B cell (primary cell): ENCODE data around the gene LILRB3. TPM values are rescaled to one million over a fixed set of nuclear protein-coding genes. Genes with fewer than 3 reads are reported as not detected.
"Not testable (repeated sequence)": the region's sequence is repeated elsewhere in the genome, so short reads cannot be mapped to it uniquely, and the experiment has no call there.

ENCODE experiments used
- ATAC-seq: fragments of 200-7000 bp; cut with Tn5 transposase; one replicate; pipeline ENCODE4 v1.10.0; 2021; ENCODE audit warnings: low read depth, mild to moderate bottlenecking, moderate number of reproducible peaks, moderate library complexity
- CTCF ChIA-PET: fragments of 350-600 bp; sonication (Branson Sonifier 250); formaldehyde crosslinking; loops from one replicate; lab custom pipeline; 2021; ENCODE audit warnings: antibody characterized with exemption, inconsistent platforms; lab: Charles Lee
- POLR2A ChIA-PET: fragments of 350-600 bp; sonication (Branson Sonifier 250); formaldehyde crosslinking; loops from one replicate; lab custom pipeline; 2021; ENCODE audit warnings: antibody characterized with exemption; lab: Charles Lee
- DNase-seq: peaks from one replicate; pipeline ENCODE4 v3.0.0; 2013
- H2AFZ ChIP-seq: 2 replicates; pipeline ENCODE4 v1.6.1; 2012; ENCODE audit warnings: mild to moderate bottlenecking, low read depth, low read length; ENCODE audit not compliant: insufficient read depth, poor library complexity, severe bottlenecking
- H3K27ac ChIP-seq, 2 donors: 1 replicate in 1 of 2; 2 replicates in 1 of 2; pipeline ENCODE4 v1.5.1; 2012 to 2013; ENCODE audit warnings: low read length in 2 of 2, mild to moderate bottlenecking in 2 of 2, moderate library complexity in 1 of 2
- H3K27me3 ChIP-seq, 4 experiments: fragments of 200-600 bp in 1 of 4; sonication (generic) in 1 of 4; replicated peaks in 1 of 4; 1 replicate in 2 of 4; 2 replicates in 2 of 4; pipeline versions ENCODE4 v1.6.1 to v1.7.0; 2013 to 2016; ENCODE audit warnings: low read length in 3 of 4, mild to moderate bottlenecking in 2 of 4, mixed read lengths in 1 of 4, moderate library complexity in 1 of 4; ENCODE audit not compliant: insufficient read depth in 4 of 4, control insufficient read depth in 3 of 4; ENCODE audit errors: control extremely low read depth in 1 of 4
- H3K36me3 ChIP-seq, 2 experiments: replicated peaks in 1 of 2; 1 replicate in 1 of 2; 2 replicates in 1 of 2; pipeline versions ENCODE4 v1.6.1 to v1.7.1; 2013; ENCODE audit warnings: low read length in 1 of 2; ENCODE audit not compliant: insufficient read depth in 2 of 2, control insufficient read depth in 1 of 2; ENCODE audit errors: control extremely low read depth in 1 of 2, extremely low read depth in 1 of 2
- H3K4me1 ChIP-seq, 2 donors: fragments of 200-600 bp in 1 of 2; sonication (generic) in 1 of 2; 1 replicate in 1 of 2; 2 replicates in 1 of 2; pipeline versions ENCODE4 v1.5.1 to v1.6.1; 2013 to 2017; ENCODE audit warnings: low read length in 2 of 2; ENCODE audit not compliant: control insufficient read depth in 2 of 2, insufficient read depth in 2 of 2
- H3K4me2 ChIP-seq: replicated peaks from 2 replicates; pipeline ENCODE3; 2012; ENCODE audit warnings: mild to moderate bottlenecking, low read depth, low read length; ENCODE audit not compliant: poor library complexity, severe bottlenecking
- H3K4me3 ChIP-seq, 5 experiments: fragments of 200-600 bp in 1 of 5; sonication (generic) in 1 of 5; 1 replicate in 3 of 5; 2 replicates in 2 of 5; pipeline versions ENCODE4 v1.5.1 to v1.7.0; 2011 to 2016; ENCODE audit warnings: low read length in 4 of 5, mild to moderate bottlenecking in 4 of 5, low read depth in 2 of 5, control low read depth in 1 of 5, moderate library complexity in 1 of 5; ENCODE audit not compliant: insufficient read depth in 1 of 5; ENCODE audit errors: control extremely low read depth in 1 of 5, extremely low read depth in 1 of 5
- H3K79me2 ChIP-seq: fragments of 200-600 bp; sonication (generic); one replicate; pipeline ENCODE4 v1.6.0; 2016; ENCODE audit warnings: low read length; ENCODE audit not compliant: control insufficient read depth, insufficient read depth
- H3K9ac ChIP-seq: fragments of 200-600 bp; sonication (generic); 2 replicates; pipeline ENCODE4 v1.6.1; 2017; ENCODE audit warnings: mild to moderate bottlenecking, low read length, moderate library complexity
- H3K9me3 ChIP-seq, 3 donors: one replicate each; pipeline versions ENCODE4 v1.6.1 to v1.7.1; 2013; ENCODE audit warnings: low read length in 2 of 3; ENCODE audit not compliant: control insufficient read depth in 2 of 3, insufficient read depth in 1 of 3; ENCODE audit errors: control extremely low read depth in 1 of 3
- H4K20me1 ChIP-seq: 2 replicates; pipeline ENCODE4 v1.6.0; 2012; ENCODE audit warnings: mild to moderate bottlenecking, low read length; ENCODE audit not compliant: insufficient read depth, control insufficient read depth, poor library complexity, severe bottlenecking
- H3K27ac Mint-ChIP-seq: one replicate; pipeline ENCODE4 v1.8.0; 2021; ENCODE audit warnings: mixed read lengths
- H3K27me3 Mint-ChIP-seq: one replicate; pipeline ENCODE4 v1.8.0; 2021; ENCODE audit warnings: mixed read lengths
- H3K4me1 Mint-ChIP-seq: one replicate; pipeline ENCODE4 v1.8.0; 2021; ENCODE audit warnings: mixed read lengths
- H3K4me3 Mint-ChIP-seq: one replicate; pipeline ENCODE4 v1.8.0; 2021; ENCODE audit warnings: mixed read lengths
- H3K9me3 Mint-ChIP-seq: one replicate; pipeline ENCODE4 v1.8.0; 2022; ENCODE audit warnings: mixed read lengths; ENCODE audit not compliant: insufficient read depth
- EZH2 ChIP-seq: IDR thresholded peaks from 2 replicates; pipeline ENCODE4 v1.6.1; 2012; ENCODE audit warnings: borderline replicate concordance, low read depth, mild to moderate bottlenecking, moderate library complexity, low read length; ENCODE audit not compliant: insufficient read depth, poor library complexity, severe bottlenecking
- WGBS: methylation state at CpG from one replicate; pipeline ENCODE4 v1.1.5; 2013; ENCODE audit warnings: missing lambda C conversion rate; ENCODE audit not compliant: insufficient coverage; 5-methylcytosine and 5-hydroxymethylcytosine counted together
- intact Hi-C: fragments of 100-400 bp; cut with micrococcal nuclease; formaldehyde crosslinking; loops from one replicate; pipeline ENCODE4 v1.10.0; 2022
- polyA plus RNA-seq: library from polyadenylated mRNA; depleted of rRNA; stranded (reverse); fragments of >200 nt; gene quantifications from 2 replicates; pipeline ENCODE4 v1.2.3, GENCODE V29; 2012
- total RNA-seq, 2 donors: library from RNA; stranded (reverse); fragments of 120-200 nt in 1 of 2; gene quantifications; 1 replicate in 1 of 2; 2 replicates in 1 of 2; pipeline versions ENCODE4 v1.2.3 to v1.2.4, GENCODE V29; 2013 to 2022
- TF ChIP-seq, protein P1 (sequence below): fragments of 200-600 bp; IDR thresholded peaks from one replicate; pipeline ENCODE4 v1.8.0; 2022; ENCODE audit warnings: antibody characterized with exemption, mild to moderate bottlenecking

The LILRB3 gene
- total and polyA plus RNA-seq, 2 donors (not counting 1 experiment from before 2014, with no cell fraction given) = 0.25 to 2.3 TPM

DNA sequence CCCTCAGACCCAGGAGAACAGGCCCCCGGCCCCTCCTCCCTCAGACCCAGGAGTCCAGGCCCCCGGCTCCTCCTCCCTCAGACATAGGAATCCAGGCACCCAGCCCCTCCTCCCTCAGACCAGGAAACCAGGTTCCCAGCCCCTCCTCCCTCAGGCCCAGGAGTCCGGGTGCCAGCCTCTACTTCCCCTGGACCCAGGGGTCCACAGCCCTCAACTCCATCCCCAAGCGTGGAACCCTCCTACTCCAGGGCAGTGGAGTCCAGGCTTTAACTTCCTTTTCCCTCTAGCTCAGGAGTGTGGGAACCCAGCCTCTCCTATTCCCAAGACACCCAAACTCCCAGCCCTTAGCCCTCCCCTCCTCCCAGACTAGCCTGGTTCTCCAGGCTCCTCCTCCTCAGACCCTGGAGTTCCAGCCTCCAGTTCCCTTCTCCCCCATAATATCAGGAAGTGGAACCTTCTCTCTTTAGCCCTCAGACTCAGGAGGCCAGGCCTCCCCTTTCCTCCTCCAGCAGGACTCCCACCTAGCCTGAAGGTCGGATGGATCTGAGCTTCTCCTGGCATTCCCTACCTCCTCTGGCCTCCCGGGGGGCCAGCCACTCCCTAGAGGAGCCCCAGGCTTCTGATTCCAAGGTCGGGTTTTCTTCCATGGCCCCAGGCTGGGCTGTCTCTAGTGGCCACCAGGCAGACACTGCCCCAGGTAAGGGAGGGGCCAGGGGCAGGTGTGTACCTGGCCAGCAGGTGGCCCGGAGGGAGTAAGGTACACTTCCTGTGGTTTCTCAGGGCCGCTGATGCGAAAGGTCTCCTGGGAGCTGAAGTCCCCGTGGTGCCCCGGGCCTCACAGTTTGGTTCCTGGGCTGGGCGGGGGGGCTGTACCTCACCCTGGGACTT is 50.1 kb downstream of the LILRB3 start, which contains the start of gene TMC4:
Gene TMC4, minus strand, starts transcription at position 690 of the 888 bp plus-strand sequence. Its CDS starts 43 bp downstream, at position 647.
- ATAC-seq = peak; percentile 58
- 23% methylated on average over 12 of the region's 13 CpGs for WGBS
- peak within 1 kb of the TSS; percentile 49 for H3K4me2 ChIP-seq

DNA sequence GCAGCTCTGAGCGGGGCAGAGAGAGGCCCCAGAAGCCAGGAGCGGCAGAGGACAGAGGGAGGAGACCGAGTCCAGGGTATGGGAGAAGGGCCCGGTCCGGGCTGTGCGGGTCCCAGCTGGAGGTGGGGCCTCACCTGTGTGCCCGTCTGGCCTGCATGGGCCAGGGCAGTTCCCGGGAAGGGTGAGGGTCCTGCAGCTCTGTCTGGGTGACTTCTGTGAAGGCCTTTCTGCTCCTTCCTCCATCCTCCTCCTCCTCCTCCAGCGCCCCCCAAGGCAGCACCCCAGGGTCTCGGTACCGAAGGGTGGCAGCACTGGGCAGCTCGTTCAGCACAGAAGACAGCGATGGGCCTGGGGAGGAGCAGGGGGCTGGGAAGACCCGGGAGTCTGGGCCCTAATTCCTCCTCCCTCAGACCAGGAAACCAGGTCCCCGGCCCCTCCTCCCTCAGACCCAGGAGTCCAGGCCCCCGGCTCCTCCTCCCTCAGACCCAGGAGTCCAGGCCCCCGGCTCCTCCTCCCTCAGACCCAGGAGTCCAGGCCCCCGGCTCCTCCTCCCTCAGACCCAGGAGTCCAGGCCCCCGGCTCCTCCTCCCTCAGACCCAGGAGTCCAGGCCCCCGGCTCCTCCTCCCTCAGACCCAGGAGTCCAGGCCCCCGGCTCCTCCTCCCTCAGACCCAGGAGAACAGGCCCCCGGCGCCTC is 50.9 kb downstream of the LILRB3 start:
- peaks cover 17 to 24% of the 10 kb centered on the region in 2 donors for H3K4me1 ChIP-seq
- DNase-seq, H3K4me3 Mint-ChIP-seq, H3K27me3 Mint-ChIP-seq, H3K9me3 ChIP-seq, H3K4me3 ChIP-seq, ATAC-seq, H3K9ac ChIP-seq, H3K4me2 ChIP-seq, H4K20me1 ChIP-seq, H2AFZ ChIP-seq, H3K27ac Mint-ChIP-seq, H3K27ac ChIP-seq, intact Hi-C loops, H3K79me2 ChIP-seq, H3K36me3 ChIP-seq, H3K9me3 Mint-ChIP-seq: not testable (repeated sequence)
- POLR2A ChIA-PET = interaction anchor here (0.5 kb wide), 1 partner anchor 266 kb away, joined by 4 read pairs; no protein-coding TSS in a partner anchor
- CTCF ChIA-PET = interaction anchor here (1.0 to 8.5 kb wide), 2 partner anchors 14 to 19 kb away, joined by 3 to 50 read pairs; partner anchors contain the start of genes MBOAT7 and TSEN34
- 93% methylated on average over 14 of the region's 23 CpGs for WGBS
- peaks cover 21% of the 10 kb centered on the region for H3K4me1 Mint-ChIP-seq
- peaks cover 0 to 11% (median 2%) of the 10 kb centered on the region in 4 experiments for H3K27me3 ChIP-seq

More for the DNA sequence above, 50.1 kb downstream of the LILRB3 start, which contains the start of gene TMC4:
- TF ChIP-seq, protein P1, sequence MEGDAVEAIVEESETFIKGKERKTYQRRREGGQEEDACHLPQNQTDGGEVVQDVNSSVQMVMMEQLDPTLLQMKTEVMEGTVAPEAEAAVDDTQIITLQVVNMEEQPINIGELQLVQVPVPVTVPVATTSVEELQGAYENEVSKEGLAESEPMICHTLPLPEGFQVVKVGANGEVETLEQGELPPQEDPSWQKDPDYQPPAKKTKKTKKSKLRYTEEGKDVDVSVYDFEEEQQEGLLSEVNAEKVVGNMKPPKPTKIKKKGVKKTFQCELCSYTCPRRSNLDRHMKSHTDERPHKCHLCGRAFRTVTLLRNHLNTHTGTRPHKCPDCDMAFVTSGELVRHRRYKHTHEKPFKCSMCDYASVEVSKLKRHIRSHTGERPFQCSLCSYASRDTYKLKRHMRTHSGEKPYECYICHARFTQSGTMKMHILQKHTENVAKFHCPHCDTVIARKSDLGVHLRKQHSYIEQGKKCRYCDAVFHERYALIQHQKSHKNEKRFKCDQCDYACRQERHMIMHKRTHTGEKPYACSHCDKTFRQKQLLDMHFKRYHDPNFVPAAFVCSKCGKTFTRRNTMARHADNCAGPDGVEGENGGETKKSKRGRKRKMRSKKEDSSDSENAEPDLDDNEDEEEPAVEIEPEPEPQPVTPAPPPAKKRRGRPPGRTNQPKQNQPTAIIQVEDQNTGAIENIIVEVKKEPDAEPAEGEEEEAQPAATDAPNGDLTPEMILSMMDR = peak; percentile 12
- no peak for TF ChIP-seq EZH2
- Histone ChIP-seq H3K9ac (no peak within 1 kb of the TSS), H3K27ac (no peak within 1 kb of the TSS), H3K79me2 (no peaks in the 10 kb centered on the region), H4K20me1 (peaks cover 7% of the 10 kb centered on the region), H3K4me3 (no peak within 1 kb of the TSS), H2AFZ (no peak within 1 kb of the TSS), H3K36me3 (no peaks in the 10 kb centered on the region), H3K27me3 (peaks cover 0 to 11% (median 2%) of the 10 kb centered on the region in 4 experiments), H3K9me3 (no peaks in the 10 kb centered on the region), H3K4me1 (peaks cover 17 to 24% of the 10 kb centered on the region in 2 donors)
- no peak within 1 kb of the TSS for H3K27ac Mint-ChIP-seq
- intact Hi-C loops = loop anchor here (1.0 kb wide), 1 partner anchor 17 kb away; the partner anchor contains the start of gene MBOAT7
- H3K4me3 Mint-ChIP-seq = no peak within 1 kb of the TSS
- peaks cover 21% of the 10 kb centered on the region for H3K4me1 Mint-ChIP-seq
- CTCF ChIA-PET = interaction anchor here (0.9 to 8.5 kb wide), 4 partner anchors 15 to 60 kb away, joined by 3 to 50 read pairs (median 3); partner anchors contain the start of genes MBOAT7 and TSEN34
- POLR2A ChIA-PET = interaction anchor here (0.6 to 1.8 kb wide), 2 partner anchors 16 to 443 kb away, joined by 8 read pairs; partner anchors contain the start of gene MBOAT7
- H3K9me3 Mint-ChIP-seq = no peaks in the 10 kb centered on the region
- H3K27me3 Mint-ChIP-seq = no peaks in the 10 kb centered on the region
- DNase-seq = peak; percentile 65
